GM12878 (cell line): ENCODE results near the gene WDFY4. TPM values are rescaled to one million over a fixed set of nuclear protein-coding genes. Genes with fewer than 3 reads are reported as not detected.

Source experiments
- ATAC-seq: fragments of 200-7000 bp; cut with Tn5 transposase; 3 replicates; pipeline ENCODE4 v1.9.1; 2020; ENCODE audit warnings: mild to moderate bottlenecking, moderate library complexity
- BruUV-seq: library from RNA; stranded (reverse); fragments of 400-500 nt; replicated peaks from 2 replicates; lab custom pipeline; 2021; lab: Mats Ljungman, UMichigan
- CTCF ChIA-PET: fragments of 300-600 bp; sonication (Branson Sonifier 250); formaldehyde crosslinking; extraction: SDS; loops from one replicate; lab custom pipeline; 2021; ENCODE audit warnings: inconsistent platforms; lab: Yijun Ruan, JAX
- POLR2A ChIA-PET: fragments of 350-600 bp; formaldehyde crosslinking; extraction: SDS; loops from one replicate; lab custom pipeline; 2021; ENCODE audit warnings: inconsistent platforms; lab: Charles Lee
- RAD21 ChIA-PET: fragments of 300-600 bp; sonication (Branson Sonifier 250); formaldehyde crosslinking; loops from one replicate; lab custom pipeline; 2023; ENCODE audit warnings: antibody characterized with exemption; ENCODE audit not compliant: unreplicated experiment; lab: Charles Lee
- SMC1A ChIA-PET: fragments of 300-600 bp; sonication (Branson Sonifier 250); formaldehyde crosslinking; loops from one replicate; lab custom pipeline; 2023; ENCODE audit not compliant: unreplicated experiment, uncharacterized antibody; lab: Charles Lee
- DNase-seq: peaks from one replicate; pipeline ENCODE4 v3.0.0-alpha.2; 2011; ENCODE audit warnings: low read depth, low spot score
- FAIRE-seq: peaks from 3 replicates; lab custom pipeline; 2011; peaks lifted over from hg19 to GRCh38; lab: Jason Lieb, UNC
- H2AFZ ChIP-seq: 2 replicates; pipeline ENCODE4 v1.6.0; 2011; ENCODE audit warnings: low read depth, low read length, control low read depth; ENCODE audit not compliant: control insufficient read depth
- H3K27ac ChIP-seq: 2 replicates; pipeline ENCODE4 v1.5.1; 2011; ENCODE audit warnings: control low read depth; ENCODE audit not compliant: control insufficient read depth, insufficient read depth
- H3K27me3 ChIP-seq, 2 experiments: replicated peaks in 1 of 2; 2 replicates each; pipeline versions ENCODE4 v1.6.0 to v1.6.1; 2011; ENCODE audit warnings: low read length in 1 of 2; ENCODE audit not compliant: control insufficient read depth in 2 of 2, insufficient read depth in 2 of 2
- H3K36me3 ChIP-seq, 2 experiments: 2 replicates each; pipeline ENCODE4 v1.5.1; 2011; ENCODE audit warnings: low read length in 1 of 2; ENCODE audit not compliant: control insufficient read depth in 2 of 2, insufficient read depth in 2 of 2
- H3K4me1 ChIP-seq: 2 replicates; pipeline ENCODE4 v1.6.1; 2011; ENCODE audit warnings: mild to moderate bottlenecking, low read length, moderate library complexity, mixed read lengths; ENCODE audit not compliant: control insufficient read depth, insufficient read depth
- H3K4me2 ChIP-seq: 2 replicates; pipeline ENCODE4 v1.6.0; 2011; ENCODE audit warnings: control low read depth; ENCODE audit not compliant: control insufficient read depth, insufficient read depth
- H3K4me3 ChIP-seq: fragments of 200-600 bp; sonication (generic); 2 replicates; pipeline ENCODE4 v1.5.1; 2016
- H3K79me2 ChIP-seq: 2 replicates; pipeline ENCODE4 v1.6.0; 2011; ENCODE audit warnings: low read length; ENCODE audit not compliant: control insufficient read depth, insufficient read depth
- H3K9ac ChIP-seq: 2 replicates; pipeline ENCODE4 v1.8.0; 2011; ENCODE audit warnings: low read length, control low read depth, mixed read lengths; ENCODE audit not compliant: control insufficient read depth, insufficient read depth
- H3K9me3 ChIP-seq: replicated peaks from 3 replicates; pipeline ENCODE4 v1.5.1; 2011; ENCODE audit warnings: mild to moderate bottlenecking, low read length; ENCODE audit not compliant: control insufficient read depth, insufficient read depth
- H4K20me1 ChIP-seq: 2 replicates; pipeline ENCODE4 v1.6.0; 2011; ENCODE audit not compliant: control insufficient read depth, insufficient read depth
- ATF7 ChIP-seq: fragments of 450-650 bp; IDR thresholded peaks from 2 replicates; pipeline ENCODE4 v1.6.1; 2016; ENCODE audit warnings: low read depth, mild to moderate bottlenecking
- EP300 ChIP-seq, 2 experiments: fragments of 150-350 bp in 1 of 2; IDR thresholded peaks; 2 replicates each; pipeline ENCODE4 v1.6.1; 2011 to 2012; ENCODE audit warnings: low read depth in 2 of 2, low read length in 2 of 2, borderline replicate concordance in 1 of 2, improper control_type of control experiment in 1 of 2, inconsistent platforms in 1 of 2; ENCODE audit not compliant: control insufficient read depth in 1 of 2
- HDGF ChIP-seq: fragments of 450-650 bp; IDR thresholded peaks from 2 replicates; pipeline ENCODE4 v1.6.1; 2016; ENCODE audit warnings: antibody characterized with exemption
- MEF2B ChIP-seq: fragments of 450-650 bp; IDR thresholded peaks from 2 replicates; pipeline ENCODE4 v1.6.1; 2018; ENCODE audit warnings: mild to moderate bottlenecking, moderate library complexity; ENCODE audit not compliant: partially characterized antibody, poor library complexity, severe bottlenecking
- POLR2A ChIP-seq: IDR thresholded peaks from 2 replicates; pipeline ENCODE4 v1.6.1; 2011; ENCODE audit warnings: low read depth, mild to moderate bottlenecking, low read length
- TCF12 ChIP-seq: IDR thresholded peaks from 2 replicates; pipeline ENCODE4 v1.6.1; 2011; ENCODE audit warnings: low read depth, mild to moderate bottlenecking, low read length
- WGBS: methylation state at CpG from one replicate; pipeline ENCODE4 v1.1.6; 2016; ENCODE audit warnings: low lambda C conversion rate; ENCODE audit not compliant: insufficient replicate concordance, insufficient coverage; ENCODE audit errors: missing lambda C conversion rate; 5-methylcytosine and 5-hydroxymethylcytosine counted together
- in situ Hi-C: fragments of 300-500 bp; cut with MboI; formaldehyde crosslinking; loops from 9 replicates; pipeline ENCODE4 v1.14.3; 2018; ENCODE audit warnings: mixed read lengths
- intact Hi-C: fragments of 100-400 bp; cut with micrococcal nuclease; formaldehyde crosslinking; loops from one replicate; pipeline ENCODE4 v1.14.2; 2022; ENCODE audit not compliant: unreplicated experiment
- polyA plus RNA-seq, 11 experiments: library from polyadenylated mRNA; depleted of rRNA in 4 of 11; unstranded in 6 of 11; stranded (reverse) in 5 of 11; fragments of >200 nt; fragmentation: Nextera tagmentation in 4 of 11; fragmentation: Illumina TruSeq in 1 of 11; extraction: Ambion mirVana in 4 of 11; extraction: Trizol in 1 of 11; gene quantifications; 1 replicate in 1 of 11; 2 replicates in 10 of 11; pipeline versions ENCODE4 v1.2.1 to v1.2.3, GENCODE V29; 2011 to 2016; ENCODE audit warnings: inconsistent platforms in 2 of 11, missing spikeins in 2 of 11, low read depth in 1 of 11
- total RNA-seq, 4 experiments: library from RNA; depleted of rRNA in 3 of 4; stranded (reverse); fragments of >200 nt in 3 of 4; fragmentation: Illumina TruSeq in 1 of 4; extraction: Trizol in 1 of 4; gene quantifications; 2 replicates each; pipeline versions ENCODE4 v1.2.1 to v1.2.3, GENCODE V29; 2013 to 2021
- TF ChIP-seq, protein P1 (sequence below): IDR thresholded peaks from 2 replicates; pipeline ENCODE4 v1.6.1; 2012; ENCODE audit warnings: low read length, inconsistent platforms
- TF ChIP-seq, protein P2 (sequence below): fragments of 450-650 bp; formaldehyde crosslinking; IDR thresholded peaks from 2 replicates; pipeline ENCODE4 v1.4.0; 2022; ENCODE audit warnings: mild to moderate bottlenecking, moderate library complexity

Gene WDFY4
- total and polyA plus RNA-seq, 10 of the 15 experiments (the other 5 are each of a cell fraction or from before 2014, with no cell fraction given): 13.5 to 132 (median 47.3) TPM

DNA sequence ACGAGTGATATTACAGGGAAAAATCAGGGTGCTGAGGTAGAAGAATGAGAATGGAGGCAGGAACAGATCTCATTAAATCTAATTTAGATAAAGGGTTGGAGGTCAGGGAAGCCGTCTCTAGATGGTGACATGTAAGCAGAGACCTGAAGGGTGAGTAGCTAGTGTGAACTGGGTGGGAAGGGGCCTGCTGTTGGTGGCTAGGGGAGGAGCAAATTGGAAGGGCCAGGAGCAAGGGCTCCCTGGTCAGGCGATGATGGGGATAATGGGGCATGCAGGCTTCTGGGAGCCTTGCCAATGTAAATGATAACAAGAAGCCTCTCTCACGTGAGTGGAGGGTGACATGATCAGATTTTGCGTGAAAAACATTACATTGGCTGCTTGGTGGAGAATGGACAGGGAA, 76.3 kb downstream of the WDFY4 start:
- no peaks in the 10 kb centered on the region for H3K27me3 ChIP-seq
- 0 out of 2 replicates have a peak overlapping the region, but pooled peaks have one; percentile 20 for H3K27ac ChIP-seq
- no peak for DNase-seq
- in situ Hi-C loops: loop anchor here (25.0 kb wide), 1 partner anchor 101 kb away; no protein-coding TSS in a partner anchor
- no peak overlapping the region for H3K4me2 ChIP-seq
- SMC1A ChIA-PET: interaction anchor here (0.9 to 6.1 kb wide), 9 partner anchors 16 to 103 kb away, joined by 3 to 54 read pairs (median 5); no protein-coding TSS in a partner anchor
- ATAC-seq: no peak
- H2AFZ ChIP-seq: no peak overlapping the region
- no peak overlapping the region for H3K4me3 ChIP-seq
- 100% methylated on average over 5 of the region's 5 CpGs for WGBS
- H3K9ac ChIP-seq: no peak overlapping the region
- 0 out of 2 replicates have a peak, but pooled peaks have one; percentile 15 for TF ChIP-seq HDGF
- no peak for TF ChIP-seq TCF12
- TF ChIP-seq, all 136 proteins: peak for 1
- Histone ChIP-seq H3K36me3 (peaks cover 25 to 33% of the 10 kb centered on the region in 2 experiments), H3K9me3 (no peaks in the 10 kb centered on the region), H3K4me1 (peaks cover 35% of the 10 kb centered on the region), H3K79me2 (peaks cover 28% of the 10 kb centered on the region), H4K20me1 (0 out of 2 replicates have a peak, but pooled peaks cover 3% of the 10 kb centered on the region)
- ChIA-PET POLR2A (interaction anchor here (0.6 to 1.5 kb wide), 3 partner anchors 26 to 73 kb away, joined by 3 to 4 read pairs (median 4); no protein-coding TSS in a partner anchor), RAD21 (interaction anchor here (0.8 to 1.7 kb wide), 6 partner anchors 41 to 105 kb away, joined by 3 to 7 read pairs (median 4); no protein-coding TSS in a partner anchor), CTCF (interaction anchor here (1.0 to 4.6 kb wide), 7 partner anchors 41 to 758 kb away, joined by 3 to 19 read pairs (median 4); no protein-coding TSS in a partner anchor)
- intact Hi-C loops: no loop called here
- no peak for FAIRE-seq
- BruUV-seq: no TSS peak

DNA sequence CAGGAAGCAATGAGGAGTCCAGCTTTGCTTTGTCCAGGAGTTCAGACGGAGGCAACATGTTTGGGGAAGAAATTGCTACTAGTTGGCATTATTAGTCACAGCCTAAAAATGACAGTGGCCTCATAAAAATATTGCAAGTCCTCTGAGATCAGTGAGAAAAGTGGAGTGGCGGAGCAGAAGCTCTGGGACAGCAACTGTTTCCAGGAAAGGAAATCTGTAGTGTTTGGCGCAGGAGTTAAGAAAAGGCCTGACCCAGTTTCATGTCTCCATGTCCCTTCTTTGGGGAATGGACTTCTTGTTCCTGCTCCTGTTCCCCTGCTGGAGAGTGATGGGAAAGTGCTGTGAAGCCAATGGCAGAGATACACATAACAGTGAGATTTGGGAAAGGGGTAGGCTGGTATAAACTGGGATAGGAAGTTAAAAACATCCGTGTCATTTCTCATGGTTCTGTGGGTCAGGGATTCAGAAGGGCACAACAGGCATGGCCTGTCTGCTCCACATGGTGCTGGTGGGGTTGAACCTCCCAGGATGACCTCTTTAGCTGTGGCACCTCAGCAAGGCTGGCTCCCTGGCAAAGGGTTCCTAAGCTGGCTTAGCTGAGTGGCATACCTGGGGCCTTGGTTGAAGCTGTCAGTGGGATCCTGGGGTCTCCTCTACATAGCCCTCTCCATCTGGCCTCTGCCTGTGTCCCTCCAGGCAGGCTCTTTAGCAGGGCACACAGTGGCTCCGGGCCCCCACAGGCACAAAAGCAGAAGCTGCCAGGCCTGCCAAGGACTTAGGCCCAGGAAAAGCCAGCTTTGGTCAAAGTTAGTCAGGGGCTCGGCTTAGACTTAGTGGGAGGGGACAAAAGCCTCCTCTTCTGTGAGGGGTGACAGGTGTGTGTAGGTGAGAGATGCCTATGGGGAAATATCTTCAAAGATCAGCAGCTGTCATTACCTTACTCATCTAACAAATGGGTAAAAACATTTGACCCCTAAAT, 77.7 kb downstream of the WDFY4 start:
- peaks cover 30 to 33% of the 10 kb centered on the region in 2 experiments for H3K36me3 ChIP-seq
- BruUV-seq: no TSS peak
- H3K9me3 ChIP-seq: no peaks in the 10 kb centered on the region
- H3K4me2 ChIP-seq: no peak overlapping the region
- H2AFZ ChIP-seq: no peak overlapping the region
- H3K27ac ChIP-seq: no peak overlapping the region
- peaks cover 16% of the 10 kb centered on the region for H3K79me2 ChIP-seq
- H3K27me3 ChIP-seq: no peaks in the 10 kb centered on the region
- ATAC-seq (no peak), DNase-seq (no peak), FAIRE-seq (no peak)
- WGBS: 90% methylated on average over 6 of the region's 6 CpGs
- POLR2A ChIA-PET: interaction anchor here (0.8 to 1.3 kb wide), 2 partner anchors 37 to 39 kb away, joined by 3 to 4 read pairs; no protein-coding TSS in a partner anchor
- CTCF ChIA-PET: interaction anchor here (4.6 kb wide), 1 partner anchor 104 kb away, joined by 19 read pairs; no protein-coding TSS in a partner anchor
- SMC1A ChIA-PET: interaction anchor here (1.4 to 6.1 kb wide), 4 partner anchors 14 to 104 kb away, joined by 4 to 54 read pairs (median 14); no protein-coding TSS in a partner anchor
- H3K4me3 ChIP-seq: no peak overlapping the region
- intact Hi-C loops (no loop called here), in situ Hi-C loops (loop anchor here (25.0 kb wide), 1 partner anchor 100 kb away; no protein-coding TSS in a partner anchor)
- RAD21 ChIA-PET: interaction anchor here (0.9 to 1.8 kb wide), 2 partner anchors 42 to 90 kb away, joined by 3 to 5 read pairs; no protein-coding TSS in a partner anchor
- H4K20me1 ChIP-seq: 0 out of 2 replicates have a peak, but pooled peaks cover 3% of the 10 kb centered on the region
- H3K4me1 ChIP-seq: peaks cover 35% of the 10 kb centered on the region
- H3K9ac ChIP-seq: no peak overlapping the region
- TF ChIP-seq, protein P1, sequence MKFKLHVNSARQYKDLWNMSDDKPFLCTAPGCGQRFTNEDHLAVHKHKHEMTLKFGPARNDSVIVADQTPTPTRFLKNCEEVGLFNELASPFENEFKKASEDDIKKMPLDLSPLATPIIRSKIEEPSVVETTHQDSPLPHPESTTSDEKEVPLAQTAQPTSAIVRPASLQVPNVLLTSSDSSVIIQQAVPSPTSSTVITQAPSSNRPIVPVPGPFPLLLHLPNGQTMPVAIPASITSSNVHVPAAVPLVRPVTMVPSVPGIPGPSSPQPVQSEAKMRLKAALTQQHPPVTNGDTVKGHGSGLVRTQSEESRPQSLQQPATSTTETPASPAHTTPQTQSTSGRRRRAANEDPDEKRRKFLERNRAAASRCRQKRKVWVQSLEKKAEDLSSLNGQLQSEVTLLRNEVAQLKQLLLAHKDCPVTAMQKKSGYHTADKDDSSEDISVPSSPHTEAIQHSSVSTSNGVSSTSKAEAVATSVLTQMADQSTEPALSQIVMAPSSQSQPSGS: no peak
- TF ChIP-seq ATF7 (no peak), POLR2A (no peak), EP300 (IDR thresholded peaks at IDR 0.05; ENCODE audit: borderline replicate concordance in 1 of 2, control insufficient read depth in 1 of 2, low read depth in 2 of 2, low read length in 2 of 2) (no peak), MEF2B (no peak)
- TF ChIP-seq, protein P2, sequence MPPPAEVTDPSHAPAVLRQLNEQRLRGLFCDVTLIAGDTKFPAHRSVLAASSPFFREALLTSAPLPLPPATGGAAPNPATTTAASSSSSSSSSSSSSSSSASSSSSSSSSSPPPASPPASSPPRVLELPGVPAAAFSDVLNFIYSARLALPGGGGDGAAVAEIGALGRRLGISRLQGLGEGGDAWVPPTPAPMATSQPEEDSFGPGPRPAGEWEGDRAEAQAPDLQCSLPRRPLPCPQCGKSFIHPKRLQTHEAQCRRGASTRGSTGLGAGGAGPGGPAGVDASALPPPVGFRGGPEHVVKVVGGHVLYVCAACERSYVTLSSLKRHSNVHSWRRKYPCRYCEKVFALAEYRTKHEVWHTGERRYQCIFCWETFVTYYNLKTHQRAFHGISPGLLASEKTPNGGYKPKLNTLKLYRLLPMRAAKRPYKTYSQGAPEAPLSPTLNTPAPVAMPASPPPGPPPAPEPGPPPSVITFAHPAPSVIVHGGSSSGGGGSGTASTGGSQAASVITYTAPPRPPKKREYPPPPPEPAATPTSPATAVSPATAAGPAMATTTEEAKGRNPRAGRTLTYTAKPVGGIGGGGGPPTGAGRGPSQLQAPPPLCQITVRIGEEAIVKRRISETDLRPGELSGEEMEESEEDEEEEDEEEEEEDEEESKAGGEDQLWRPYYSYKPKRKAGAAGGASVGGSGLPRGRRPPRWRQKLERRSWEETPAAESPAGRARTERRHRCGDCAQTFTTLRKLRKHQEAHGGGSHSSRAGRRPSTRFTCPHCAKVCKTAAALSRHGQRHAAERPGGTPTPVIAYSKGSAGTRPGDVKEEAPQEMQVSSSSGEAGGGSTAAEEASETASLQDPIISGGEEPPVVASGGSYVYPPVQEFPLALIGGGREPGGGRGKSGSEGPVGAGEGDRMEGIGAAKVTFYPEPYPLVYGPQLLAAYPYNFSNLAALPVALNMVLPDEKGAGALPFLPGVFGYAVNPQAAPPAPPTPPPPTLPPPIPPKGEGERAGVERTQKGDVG (CRISPR knock-in tag): no peak
